Right atrium auricular region (tissue), 2 donors: ENCODE measurements around the gene ADGRG6. TPM values are rescaled to one million over a fixed set of nuclear protein-coding genes. Genes with fewer than 3 reads are reported as not detected.

ENCODE experiments used
- DNase-seq: peaks from one replicate; pipeline ENCODE4 v3.0.0-alpha.2; 2019; ENCODE audit warnings: low spot score
- H3K27ac ChIP-seq, 2 donors: fragments of 200-600 bp; sonication (generic); 1 replicate in 1 of 2; 2 replicates in 1 of 2; pipeline ENCODE4 v1.5.1; 2016 to 2019
- H3K27me3 ChIP-seq, 2 donors: fragments of 200-600 bp; sonication (generic); one replicate each; pipeline versions ENCODE4 v1.5.1 to v1.6.0; 2017 to 2019
- H3K36me3 ChIP-seq: fragments of 200-600 bp; sonication (generic); one replicate; pipeline ENCODE4 v1.5.1; 2016
- H3K4me1 ChIP-seq, 2 donors: fragments of 200-600 bp; sonication (generic); one replicate each; pipeline versions ENCODE4 v1.5.1 to v1.6.0; 2017 to 2019
- H3K4me3 ChIP-seq, 2 donors: fragments of 200-600 bp; sonication (generic); 1 replicate in 1 of 2; 2 replicates in 1 of 2; pipeline ENCODE4 v1.5.1; 2017 to 2019; ENCODE audit warnings: mild to moderate bottlenecking in 1 of 2, moderate library complexity in 1 of 2
- H3K9me3 ChIP-seq, 2 donors: fragments of 200-600 bp; sonication (generic); one replicate each; pipeline ENCODE4 v1.5.1; 2019
- CTCF ChIP-seq, 2 donors: fragments of 200-600 bp; sonication (generic); IDR thresholded peaks; one replicate each; pipeline ENCODE4 v1.5.1; 2019; ENCODE audit warnings: antibody characterized with exemption in 2 of 2
- total RNA-seq, 2 donors: library from RNA; depleted of rRNA; stranded (reverse); fragments of >200 nt; gene quantifications; one replicate each; pipeline ENCODE4 v1.1.0, GENCODE V29; 2016

ADGRG6 gene
- total RNA-seq, 2 donors from 2014 or later: 9.2 to 20.6 TPM

GRCh38 chr6:142303176-142303533 is 1.3 kb downstream of the ADGRG6 start:
- H3K4me1 ChIP-seq: peaks cover 0 to 10% of the 10 kb centered on the region in 2 donors
- no peaks in the 10 kb centered on the region for H3K9me3 ChIP-seq
- no peak for TF ChIP-seq CTCF (IDR thresholded peaks at IDR 0.05)
- H3K36me3 ChIP-seq: no peaks in the 10 kb centered on the region
- DNase-seq: no peak
- peaks cover 0 to 9% of the 10 kb centered on the region in 2 donors for H3K27me3 ChIP-seq
- H3K27ac ChIP-seq: no peak overlapping the region
- peak overlapping the region in 1 of 2 donors; percentile 20 for H3K4me3 ChIP-seq

GRCh38 chr6:142304241-142304640 is 2.4 kb downstream of the ADGRG6 start:
- Histone ChIP-seq H3K4me3 (no peak overlapping the region), H3K4me1 (peaks cover 0 to 10% of the 10 kb centered on the region in 2 donors), H3K27ac (no peak overlapping the region), H3K27me3 (peaks cover 0 to 9% of the 10 kb centered on the region in 2 donors), H3K9me3 (no peaks in the 10 kb centered on the region), H3K36me3 (no peaks in the 10 kb centered on the region)
- no peak for TF ChIP-seq CTCF (IDR thresholded peaks at IDR 0.05)
- no peak for DNase-seq

- peaks cover 0 to 4% of the 10 kb centered on the region in 2 donors for H3K4me1 ChIP-seq
- TF ChIP-seq CTCF (IDR thresholded peaks at IDR 0.05): no peak
- H3K27me3 ChIP-seq: peaks cover 0 to 8% of the 10 kb centered on the region in 2 donors
- DNase-seq: no peak
- H3K9me3 ChIP-seq: no peaks in the 10 kb centered on the region
- H3K4me3 ChIP-seq: no peak overlapping the region
- H3K36me3 ChIP-seq: no peaks in the 10 kb centered on the region
- no peak overlapping the region for H3K27ac ChIP-seq
Measured at GRCh38 chr6:142306736-142307135, 4.9 kb downstream of the ADGRG6 start.

- Histone ChIP-seq H3K4me1 (no peaks in the 10 kb centered on the region), H3K36me3 (no peaks in the 10 kb centered on the region), H3K4me3 (no peak overlapping the region), H3K27ac (no peak overlapping the region), H3K27me3 (no peaks in the 10 kb centered on the region), H3K9me3 (no peaks in the 10 kb centered on the region)
- no peak for TF ChIP-seq CTCF (IDR thresholded peaks at IDR 0.05)
- no peak for DNase-seq
Measured at GRCh38 chr6:142307963-142308748, 6.3 kb downstream of the ADGRG6 start.

- no peaks in the 10 kb centered on the region for H3K4me1 ChIP-seq
- H3K27ac ChIP-seq: no peak overlapping the region
- no peak for TF ChIP-seq CTCF (IDR thresholded peaks at IDR 0.05)
Measured at GRCh38 chr6:142309426-142309825, 7.6 kb downstream of the ADGRG6 start.

GRCh38 chr6:142313284-142313683 is 11.5 kb downstream of the ADGRG6 start:
- H3K27me3 ChIP-seq: no peaks in the 10 kb centered on the region
- no peak for DNase-seq
- H3K4me1 ChIP-seq: no peaks in the 10 kb centered on the region
- no peak for TF ChIP-seq CTCF (IDR thresholded peaks at IDR 0.05)
- H3K36me3 ChIP-seq: no peaks in the 10 kb centered on the region
- H3K4me3 ChIP-seq: no peak overlapping the region
- no peak overlapping the region for H3K27ac ChIP-seq
- H3K9me3 ChIP-seq: no peaks in the 10 kb centered on the region

More at GRCh38 chr6:142309426-142309825, 7.6 kb downstream of the ADGRG6 start:
- no peak overlapping the region for H3K4me3 ChIP-seq
- H3K27me3 ChIP-seq: no peaks in the 10 kb centered on the region
- DNase-seq: no peak
- H3K9me3 ChIP-seq: no peaks in the 10 kb centered on the region
- H3K36me3 ChIP-seq: no peaks in the 10 kb centered on the region
